Measurements from ENCODE around the gene FARP1.

Gene FARP1

DNA sequence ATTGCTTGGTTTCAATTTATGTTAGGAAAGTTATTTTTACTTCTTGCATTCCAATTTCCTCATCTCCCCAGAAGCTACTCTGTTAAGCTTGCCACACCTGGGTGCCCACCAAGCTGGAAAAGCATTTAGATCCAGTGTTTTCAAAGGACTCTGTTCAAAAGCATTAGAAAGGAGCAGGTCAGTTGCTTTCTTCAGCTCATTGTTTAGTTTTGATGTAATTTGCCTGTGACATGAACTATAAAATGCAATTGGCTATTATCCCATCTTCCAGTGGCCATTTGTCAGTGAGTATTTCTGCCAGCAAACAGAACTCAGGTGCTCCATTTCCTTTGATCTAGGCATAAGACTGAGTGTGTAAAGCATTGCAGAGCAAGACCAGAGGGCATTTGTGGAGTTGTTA is 80.8 kb downstream of the FARP1 start:
- TF ChIP-seq RAD21 (IDR thresholded peaks at IDR 0.05; ENCODE audit: low read depth) (no peak), NFIC (IDR thresholded peaks at IDR 0.05) (no peak), CREB1 (IDR thresholded peaks at IDR 0.05; ENCODE audit: low read depth) (no peak)

DNA sequence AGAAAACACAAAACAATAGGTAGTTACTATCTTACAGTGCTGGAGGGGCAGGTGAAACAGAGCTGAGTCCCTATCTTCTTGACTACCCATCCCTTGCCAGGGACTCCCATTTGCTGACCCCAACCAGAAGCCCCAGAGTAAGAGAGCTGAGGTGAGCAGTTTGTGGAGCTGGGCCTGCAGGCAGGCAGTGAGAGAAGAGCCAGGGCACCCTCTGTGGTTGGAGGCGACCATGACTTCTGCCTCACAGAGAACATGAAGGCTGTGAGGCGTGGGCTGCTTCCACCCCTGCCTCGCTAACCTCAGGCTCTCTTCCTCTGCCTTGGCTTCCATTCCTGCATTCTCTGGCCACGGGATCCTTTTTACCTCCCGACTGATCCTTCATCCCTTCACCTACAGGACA is 81.7 kb downstream of the FARP1 start:
- no peak for TF ChIP-seq EGR1 (IDR thresholded peaks at IDR 0.05)
- no peak for TF ChIP-seq CEBPB (IDR thresholded peaks at IDR 0.05)
- no peak for TF ChIP-seq NFIC (IDR thresholded peaks at IDR 0.05)
- no peak for TF ChIP-seq TCF12 (IDR thresholded peaks at IDR 0.05; ENCODE audit: low read depth)
- no peak for TF ChIP-seq CREB1 (IDR thresholded peaks at IDR 0.05; ENCODE audit: low read depth)
- TF ChIP-seq, protein P1, sequence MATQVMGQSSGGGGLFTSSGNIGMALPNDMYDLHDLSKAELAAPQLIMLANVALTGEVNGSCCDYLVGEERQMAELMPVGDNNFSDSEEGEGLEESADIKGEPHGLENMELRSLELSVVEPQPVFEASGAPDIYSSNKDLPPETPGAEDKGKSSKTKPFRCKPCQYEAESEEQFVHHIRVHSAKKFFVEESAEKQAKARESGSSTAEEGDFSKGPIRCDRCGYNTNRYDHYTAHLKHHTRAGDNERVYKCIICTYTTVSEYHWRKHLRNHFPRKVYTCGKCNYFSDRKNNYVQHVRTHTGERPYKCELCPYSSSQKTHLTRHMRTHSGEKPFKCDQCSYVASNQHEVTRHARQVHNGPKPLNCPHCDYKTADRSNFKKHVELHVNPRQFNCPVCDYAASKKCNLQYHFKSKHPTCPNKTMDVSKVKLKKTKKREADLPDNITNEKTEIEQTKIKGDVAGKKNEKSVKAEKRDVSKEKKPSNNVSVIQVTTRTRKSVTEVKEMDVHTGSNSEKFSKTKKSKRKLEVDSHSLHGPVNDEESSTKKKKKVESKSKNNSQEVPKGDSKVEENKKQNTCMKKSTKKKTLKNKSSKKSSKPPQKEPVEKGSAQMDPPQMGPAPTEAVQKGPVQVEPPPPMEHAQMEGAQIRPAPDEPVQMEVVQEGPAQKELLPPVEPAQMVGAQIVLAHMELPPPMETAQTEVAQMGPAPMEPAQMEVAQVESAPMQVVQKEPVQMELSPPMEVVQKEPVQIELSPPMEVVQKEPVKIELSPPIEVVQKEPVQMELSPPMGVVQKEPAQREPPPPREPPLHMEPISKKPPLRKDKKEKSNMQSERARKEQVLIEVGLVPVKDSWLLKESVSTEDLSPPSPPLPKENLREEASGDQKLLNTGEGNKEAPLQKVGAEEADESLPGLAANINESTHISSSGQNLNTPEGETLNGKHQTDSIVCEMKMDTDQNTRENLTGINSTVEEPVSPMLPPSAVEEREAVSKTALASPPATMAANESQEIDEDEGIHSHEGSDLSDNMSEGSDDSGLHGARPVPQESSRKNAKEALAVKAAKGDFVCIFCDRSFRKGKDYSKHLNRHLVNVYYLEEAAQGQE (IDR thresholded peaks at IDR 0.05; ENCODE audit: low read depth) = no peak
- TF ChIP-seq TEAD4 (IDR thresholded peaks at IDR 0.05) = no peak
- no peak for TF ChIP-seq ZBTB7A (IDR thresholded peaks at IDR 0.05; ENCODE audit: low read depth)
- TF ChIP-seq, protein P2, sequence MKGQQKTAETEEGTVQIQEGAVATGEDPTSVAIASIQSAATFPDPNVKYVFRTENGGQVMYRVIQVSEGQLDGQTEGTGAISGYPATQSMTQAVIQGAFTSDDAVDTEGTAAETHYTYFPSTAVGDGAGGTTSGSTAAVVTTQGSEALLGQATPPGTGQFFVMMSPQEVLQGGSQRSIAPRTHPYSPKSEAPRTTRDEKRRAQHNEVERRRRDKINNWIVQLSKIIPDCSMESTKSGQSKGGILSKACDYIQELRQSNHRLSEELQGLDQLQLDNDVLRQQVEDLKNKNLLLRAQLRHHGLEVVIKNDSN (IDR thresholded peaks at IDR 0.05) = no peak
- TF ChIP-seq YY1 (IDR thresholded peaks at IDR 0.05; ENCODE audit: low read depth) = no peak
- TF ChIP-seq EP300 (IDR thresholded peaks at IDR 0.05; ENCODE audit: borderline replicate concordance) = no peak
- no peak for TF ChIP-seq FOXM1 (IDR thresholded peaks at IDR 0.05; ENCODE audit: borderline replicate concordance, low read depth)
- no peak for TF ChIP-seq TAF1 (IDR thresholded peaks at IDR 0.05; ENCODE audit: low read depth)
- TF ChIP-seq, protein P3, sequence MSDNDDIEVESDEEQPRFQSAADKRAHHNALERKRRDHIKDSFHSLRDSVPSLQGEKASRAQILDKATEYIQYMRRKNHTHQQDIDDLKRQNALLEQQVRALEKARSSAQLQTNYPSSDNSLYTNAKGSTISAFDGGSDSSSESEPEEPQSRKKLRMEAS (IDR thresholded peaks at IDR 0.05) = no peak
- TF ChIP-seq RAD21 (IDR thresholded peaks at IDR 0.05; ENCODE audit: low read depth) = no peak

DNA sequence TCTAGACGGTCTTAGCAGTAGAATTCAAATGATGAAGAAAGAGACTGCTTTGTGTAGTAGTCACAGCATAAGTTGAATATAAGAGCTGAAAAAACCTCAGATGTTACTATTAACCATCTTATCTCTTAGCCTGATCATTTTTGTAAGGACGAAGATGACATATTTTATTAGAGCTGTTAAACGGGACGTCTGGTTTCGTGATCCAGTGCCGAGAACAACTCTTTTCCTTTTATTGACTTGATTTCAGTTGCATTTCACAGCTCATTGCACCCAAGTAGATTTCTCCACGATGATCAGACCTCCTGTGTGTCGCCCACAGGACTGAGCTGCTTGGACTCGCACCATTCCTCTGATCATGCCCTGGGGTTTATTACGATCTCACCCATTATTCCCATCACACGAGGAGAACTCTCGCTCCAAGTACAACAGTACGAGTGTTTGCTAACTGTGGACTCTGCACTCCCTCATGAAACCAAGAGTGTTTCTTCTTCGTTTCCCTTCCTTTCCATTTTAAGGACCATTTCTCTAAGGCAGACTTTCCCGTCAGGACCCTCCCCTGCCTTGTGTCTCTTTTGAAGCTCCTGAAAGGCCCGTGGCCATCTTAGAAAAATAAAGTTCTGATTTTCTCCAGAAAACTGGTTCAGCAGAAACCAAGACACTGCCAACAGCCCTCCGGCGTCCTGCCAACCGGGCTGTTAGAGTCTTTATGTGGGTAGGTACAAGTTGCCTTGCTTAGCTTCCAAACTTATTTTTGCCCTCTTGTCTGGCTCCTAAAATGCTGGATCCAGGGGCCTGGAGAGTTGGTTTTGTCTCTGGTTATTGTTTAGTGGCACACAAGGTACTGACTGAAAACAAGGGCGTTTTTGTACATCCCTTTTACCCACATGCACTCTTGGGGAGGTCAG is 82.4 kb downstream of the FARP1 start:
- no peak for TF ChIP-seq FOXM1 (IDR thresholded peaks at IDR 0.05; ENCODE audit: borderline replicate concordance, low read depth)
- no peak for TF ChIP-seq TEAD4 (IDR thresholded peaks at IDR 0.05)
- TF ChIP-seq, protein P1 (IDR thresholded peaks at IDR 0.05; ENCODE audit: low read depth) = no peak
- no peak for TF ChIP-seq CREB1 (IDR thresholded peaks at IDR 0.05; ENCODE audit: low read depth)
- no peak for TF ChIP-seq EGR1 (IDR thresholded peaks at IDR 0.05)
- TF ChIP-seq, protein P3 (IDR thresholded peaks at IDR 0.05) = no peak
- TF ChIP-seq TAF1 (IDR thresholded peaks at IDR 0.05; ENCODE audit: low read depth) = no peak
- TF ChIP-seq CEBPB (IDR thresholded peaks at IDR 0.05) = no peak
- TF ChIP-seq TCF12 (IDR thresholded peaks at IDR 0.05; ENCODE audit: low read depth) = no peak
- TF ChIP-seq, protein P2 (IDR thresholded peaks at IDR 0.05) = no peak
- TF ChIP-seq EP300 (IDR thresholded peaks at IDR 0.05; ENCODE audit: borderline replicate concordance) = no peak
- no peak for TF ChIP-seq YY1 (IDR thresholded peaks at IDR 0.05; ENCODE audit: low read depth)
- TF ChIP-seq ZBTB7A (IDR thresholded peaks at IDR 0.05; ENCODE audit: low read depth) = no peak
- TF ChIP-seq NFIC (IDR thresholded peaks at IDR 0.05) = no peak
- TF ChIP-seq RAD21 (IDR thresholded peaks at IDR 0.05; ENCODE audit: low read depth) = no peak

DNA sequence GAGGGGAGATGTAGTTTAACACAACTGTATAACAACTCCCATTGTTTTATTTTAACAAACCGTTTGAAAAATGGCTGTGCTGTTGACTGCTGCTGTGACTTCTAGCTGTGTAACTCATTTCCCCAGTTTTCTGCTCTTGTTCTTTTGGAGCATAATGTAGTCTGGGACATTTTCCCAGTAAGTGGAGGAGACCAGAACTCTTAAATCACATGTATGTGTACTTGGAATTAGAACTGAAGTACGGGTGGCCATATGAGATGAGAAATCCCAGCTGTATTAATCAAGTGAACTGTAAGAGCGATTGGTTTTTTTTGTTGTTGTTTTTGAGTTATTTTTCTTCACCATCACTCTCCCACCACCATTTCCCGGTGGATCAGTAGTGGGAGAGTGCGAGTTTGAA is 83.6 kb downstream of the FARP1 start:
- no peak for TF ChIP-seq RAD21 (IDR thresholded peaks at IDR 0.05; ENCODE audit: low read depth)
- TF ChIP-seq FOXM1 (IDR thresholded peaks at IDR 0.05; ENCODE audit: borderline replicate concordance, low read depth) = no peak
- TF ChIP-seq TCF12 (IDR thresholded peaks at IDR 0.05; ENCODE audit: low read depth) = no peak
- no peak for TF ChIP-seq YY1 (IDR thresholded peaks at IDR 0.05; ENCODE audit: low read depth)
- no peak for TF ChIP-seq NFIC (IDR thresholded peaks at IDR 0.05)

DNA sequence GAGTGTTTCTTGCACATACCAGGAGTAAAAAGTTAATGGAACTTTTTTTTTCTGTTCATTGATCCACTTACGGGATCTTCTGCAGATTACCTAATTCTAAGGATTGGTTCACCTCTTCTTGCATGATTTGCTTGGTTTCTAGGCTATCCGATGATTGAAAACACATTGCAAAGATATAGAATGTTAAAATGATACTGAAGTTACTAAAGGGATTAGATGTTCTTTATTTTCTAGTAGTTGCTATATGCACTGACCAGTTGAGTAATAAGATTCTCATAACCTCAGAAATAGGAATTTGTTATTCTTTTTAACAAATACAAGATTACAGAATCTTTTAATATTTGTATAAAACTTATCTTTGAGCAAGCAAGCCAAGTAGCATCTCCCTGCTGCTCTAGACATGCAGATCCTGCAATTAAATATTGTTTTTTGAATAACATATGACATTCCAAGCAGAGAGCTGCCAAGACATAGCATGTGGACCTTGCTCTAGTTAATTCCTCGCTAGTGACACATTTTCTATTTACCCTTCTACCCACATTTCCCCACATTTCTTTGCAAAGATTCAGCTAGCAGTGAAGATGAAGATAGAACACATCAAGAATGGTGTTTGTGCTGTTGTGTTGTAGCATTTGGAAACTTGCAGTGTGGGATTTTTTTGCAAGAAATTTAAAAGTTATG is 85.9 kb downstream of the FARP1 start:
- TF ChIP-seq CEBPB (IDR thresholded peaks at IDR 0.05) = no peak
- TF ChIP-seq CREB1 (IDR thresholded peaks at IDR 0.05; ENCODE audit: low read depth) = no peak
- TF ChIP-seq ZBTB7A (IDR thresholded peaks at IDR 0.05; ENCODE audit: low read depth) = no peak
- TF ChIP-seq, protein P3 (IDR thresholded peaks at IDR 0.05) = no peak
- TF ChIP-seq EP300 (IDR thresholded peaks at IDR 0.05; ENCODE audit: borderline replicate concordance) = no peak
